GM21423 (cell line): ENCODE data around the gene EEF2KMT.

ENCODE experiments used
- ATAC-seq: cut with Tn5 transposase; IDR thresholded peaks from one replicate; pipeline ENCODE4 v1.9.1; 2021; ENCODE audit warnings: mild to moderate bottlenecking, moderate library complexity; ENCODE audit not compliant: unreplicated experiment

The EEF2KMT gene

GRCh38 chr16:5044011-5044540 is 53.5 kb downstream of the EEF2KMT start:
- no peak for ATAC-seq

GRCh38 chr16:5042574-5043171 is 54.9 kb downstream of the EEF2KMT start:
- no peak for ATAC-seq

- no peak for ATAC-seq
Observed at GRCh38 chr16:5041600-5042133, 55.9 kb downstream of the EEF2KMT start.

- no peak for ATAC-seq
Observed at GRCh38 chr16:5040451-5040850, 57.1 kb downstream of the EEF2KMT start.

- ATAC-seq: no peak
Observed at GRCh38 chr16:5036228-5037156, 61.1 kb downstream of the EEF2KMT start.

GRCh38 chr16:5035909-5036227 is 61.7 kb downstream of the EEF2KMT start:
- ATAC-seq: no peak
